NK-92 treated with Interleukin-12 subunit alpha and Interleukin-12 subunit beta, amount 100 ng/mL, for 24 hours (cell line): Measurements from ENCODE around the gene JAKMIP1.

Experiments used
- DNase-seq: peaks from one replicate; lab custom pipeline; 2025; lab: John Stamatoyannopoulos, UW

The JAKMIP1 gene

GRCh38 chr4:5992171-5992827 lies 208.1 kb downstream of the JAKMIP1 start:
- DNase-seq: no peak

- DNase-seq: no peak
These were observed 208.9 kb downstream of the JAKMIP1 start for GRCh38 chr4:5991405-5991804.

GRCh38 chr4:5990446-5991160 lies 209.7 kb downstream of the JAKMIP1 start:
- no peak for DNase-seq

- no peak for DNase-seq
These were observed 210.8 kb downstream of the JAKMIP1 start for GRCh38 chr4:5989236-5990225.

GRCh38 chr4:5988086-5988845 lies 212.1 kb downstream of the JAKMIP1 start:
- DNase-seq: peak; percentile 21

- DNase-seq: no peak
These were observed 215.5 kb downstream of the JAKMIP1 start for GRCh38 chr4:5984843-5985242.

- DNase-seq: no peak
These were observed 218.0 kb downstream of the JAKMIP1 start for GRCh38 chr4:5982156-5982973.

- DNase-seq: no peak
These were observed 219.8 kb downstream of the JAKMIP1 start for GRCh38 chr4:5980436-5981155.

- peak; percentile 18 for DNase-seq
These were observed 220.4 kb downstream of the JAKMIP1 start for GRCh38 chr4:5979981-5980380.

- no peak for DNase-seq
These were observed 223.4 kb downstream of the JAKMIP1 start for GRCh38 chr4:5976921-5977320.

GRCh38 chr4:5976431-5976830 lies 223.9 kb downstream of the JAKMIP1 start:
- no peak for DNase-seq
